ENCODE data around the gene FSCN2. TPM values are rescaled to one million over a fixed set of nuclear protein-coding genes. Genes with fewer than 3 reads are reported as not detected.
A peak's percentile ranks its signal among the peaks of the same experiment; 100 is the strongest.

Gene FSCN2
- total RNA-seq, 1 donor: 5.1 TPM

- Histone ChIP-seq H3K79me2 (ENCODE audit: insufficient read depth, low read length) (peaks cover 66% of the 10 kb centered on the region), H2AFZ (ENCODE audit: low read length) (no peak overlapping the region), H3K36me3 (ENCODE audit: insufficient read depth, low read length) (peaks cover 39% of the 10 kb centered on the region), H4K20me1 (ENCODE audit: insufficient read depth, low read length) (peaks cover 52% of the 10 kb centered on the region), H3K4me1 (ENCODE audit: insufficient read depth, low read length) (peaks cover 24% of the 10 kb centered on the region), H3K9me3 (ENCODE audit: low read depth, low read length) (no peaks in the 10 kb centered on the region), H3K4me3 (ENCODE audit: insufficient read depth, low read length) (peak overlapping the region; percentile 96), H3K4me2 (ENCODE audit: insufficient read depth, low read length) (peak overlapping the region; percentile 99), H3K27me3 (ENCODE audit: insufficient read depth, low read length) (no peaks in the 10 kb centered on the region), H3K27ac (ENCODE audit: low read depth, low read length) (peak overlapping the region; percentile 58)
- peak; percentile 91 for DNase-seq (ENCODE audit: insufficient read length, low spot score, missing footprints)
- TF ChIP-seq, protein P1, sequence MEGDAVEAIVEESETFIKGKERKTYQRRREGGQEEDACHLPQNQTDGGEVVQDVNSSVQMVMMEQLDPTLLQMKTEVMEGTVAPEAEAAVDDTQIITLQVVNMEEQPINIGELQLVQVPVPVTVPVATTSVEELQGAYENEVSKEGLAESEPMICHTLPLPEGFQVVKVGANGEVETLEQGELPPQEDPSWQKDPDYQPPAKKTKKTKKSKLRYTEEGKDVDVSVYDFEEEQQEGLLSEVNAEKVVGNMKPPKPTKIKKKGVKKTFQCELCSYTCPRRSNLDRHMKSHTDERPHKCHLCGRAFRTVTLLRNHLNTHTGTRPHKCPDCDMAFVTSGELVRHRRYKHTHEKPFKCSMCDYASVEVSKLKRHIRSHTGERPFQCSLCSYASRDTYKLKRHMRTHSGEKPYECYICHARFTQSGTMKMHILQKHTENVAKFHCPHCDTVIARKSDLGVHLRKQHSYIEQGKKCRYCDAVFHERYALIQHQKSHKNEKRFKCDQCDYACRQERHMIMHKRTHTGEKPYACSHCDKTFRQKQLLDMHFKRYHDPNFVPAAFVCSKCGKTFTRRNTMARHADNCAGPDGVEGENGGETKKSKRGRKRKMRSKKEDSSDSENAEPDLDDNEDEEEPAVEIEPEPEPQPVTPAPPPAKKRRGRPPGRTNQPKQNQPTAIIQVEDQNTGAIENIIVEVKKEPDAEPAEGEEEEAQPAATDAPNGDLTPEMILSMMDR (IDR thresholded peaks at IDR 0.05; ENCODE audit: extremely low read depth, low read depth, low read length): no peak
These were observed 16.2 kb upstream of the FSCN2 start for GRCh38 chr17:81511804-81512561.

DNA sequence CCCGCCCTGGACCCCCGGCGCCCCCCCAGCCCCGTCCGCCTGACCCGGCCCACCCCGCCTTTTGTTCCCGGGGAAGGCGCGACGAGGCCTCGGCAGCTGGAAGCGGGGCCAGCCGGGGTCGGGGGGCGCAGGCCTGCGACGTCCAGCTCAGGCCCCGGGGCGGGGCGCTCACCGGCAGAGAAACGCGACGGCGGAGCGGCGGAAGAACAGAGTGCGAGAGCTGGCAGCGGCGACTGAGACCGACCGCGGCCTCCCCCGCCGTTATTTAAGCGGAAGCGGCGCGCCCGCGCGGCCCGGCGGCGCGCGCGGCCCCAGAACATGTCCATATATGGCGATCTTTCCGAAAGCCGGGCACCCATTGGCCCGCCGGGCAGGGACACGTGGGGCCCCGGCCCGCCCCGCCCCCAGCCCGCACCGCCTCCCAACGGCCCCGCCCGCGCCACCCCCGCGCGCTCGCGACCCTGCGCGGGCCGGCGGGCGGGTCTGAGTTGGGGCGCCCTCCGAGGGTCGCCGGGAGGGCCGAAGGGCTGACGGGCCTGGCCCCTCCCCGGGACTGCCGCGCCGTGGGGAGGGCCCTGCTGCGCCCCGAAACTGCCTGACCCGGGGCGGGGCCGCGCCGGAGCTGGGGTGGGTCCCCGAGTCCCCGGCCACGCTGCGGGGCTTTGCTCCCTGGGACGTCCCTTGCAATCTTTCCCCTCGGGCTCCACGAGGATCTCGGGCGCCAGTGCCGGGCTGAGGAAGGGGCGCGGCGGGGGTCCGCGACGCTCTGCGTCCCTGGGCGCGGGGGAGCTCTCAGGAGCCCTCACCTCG is 15.4 kb upstream of the FSCN2 start, which contains the start of gene ACTG1:
Gene ACTG1, minus strand, starts transcription at position 238 of the 810 bp plus-strand sequence. CDS start 445 bp downstream, outside the sequence.
- Histone ChIP-seq H3K4me1 (ENCODE audit: insufficient read depth, low read length) (peaks cover 31% of the 10 kb centered on the region), H4K20me1 (ENCODE audit: insufficient read depth, low read length) (peaks cover 54% of the 10 kb centered on the region), H3K27ac (ENCODE audit: low read depth, low read length) (peak within 1 kb of the TSS; percentile 63), H3K9me3 (ENCODE audit: low read depth, low read length) (no peaks in the 10 kb centered on the region), H3K36me3 (ENCODE audit: insufficient read depth, low read length) (peaks cover 39% of the 10 kb centered on the region), H3K79me2 (ENCODE audit: insufficient read depth, low read length) (peaks cover 73% of the 10 kb centered on the region), H3K4me2 (ENCODE audit: insufficient read depth, low read length) (peak within 1 kb of the TSS; percentile 99), H3K27me3 (ENCODE audit: insufficient read depth, low read length) (no peaks in the 10 kb centered on the region), H2AFZ (ENCODE audit: low read length) (no peak within 1 kb of the TSS), H3K4me3 (ENCODE audit: insufficient read depth, low read length) (peak within 1 kb of the TSS; percentile 96)
- TF ChIP-seq, protein P1 (IDR thresholded peaks at IDR 0.05; ENCODE audit: extremely low read depth, low read depth, low read length): no peak
- DNase-seq (ENCODE audit: insufficient read length, low spot score, missing footprints): peak; percentile 100

DNA sequence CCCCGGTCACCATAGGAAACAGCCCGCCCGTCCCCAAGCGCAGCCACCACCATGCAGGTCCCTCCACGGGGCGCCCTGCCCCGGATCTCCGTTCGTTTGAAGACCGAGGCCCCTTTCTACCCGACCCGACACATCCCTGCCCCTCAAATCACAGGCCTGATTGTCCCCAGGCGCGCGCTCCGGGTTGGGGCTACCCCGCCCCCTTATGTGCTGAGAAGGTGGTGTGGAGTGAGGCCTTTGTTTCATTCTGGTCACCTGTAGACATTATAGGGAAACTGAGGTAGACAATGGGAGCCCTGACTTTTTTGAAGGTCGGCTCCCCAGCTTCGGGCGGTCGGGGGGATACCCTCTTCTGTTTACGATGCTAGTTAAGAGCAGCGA is 14.8 kb upstream of the FSCN2 start:
- peak; percentile 93 for DNase-seq (ENCODE audit: insufficient read length, low spot score, missing footprints)
- TF ChIP-seq, protein P1 (IDR thresholded peaks at IDR 0.05; ENCODE audit: extremely low read depth, low read depth, low read length): no peak

More for the DNA sequence above, 14.8 kb upstream of the FSCN2 start:
- Histone ChIP-seq H4K20me1 (ENCODE audit: insufficient read depth, low read length) (peaks cover 57% of the 10 kb centered on the region), H3K79me2 (ENCODE audit: insufficient read depth, low read length) (peaks cover 77% of the 10 kb centered on the region), H2AFZ (ENCODE audit: low read length) (no peak overlapping the region), H3K27ac (ENCODE audit: low read depth, low read length) (peak overlapping the region; percentile 63), H3K9me3 (ENCODE audit: low read depth, low read length) (no peaks in the 10 kb centered on the region), H3K4me2 (ENCODE audit: insufficient read depth, low read length) (peak overlapping the region; percentile 87), H3K36me3 (ENCODE audit: insufficient read depth, low read length) (peaks cover 39% of the 10 kb centered on the region), H3K4me3 (ENCODE audit: insufficient read depth, low read length) (peak overlapping the region; percentile 74), H3K4me1 (ENCODE audit: insufficient read depth, low read length) (peaks cover 37% of the 10 kb centered on the region), H3K27me3 (ENCODE audit: insufficient read depth, low read length) (no peaks in the 10 kb centered on the region)

Measured in osteoblast (primary cell).